Esophagus squamous epithelium (tissue), 4 donors: ENCODE measurements around the gene KCNJ12.

ENCODE experiments used
- CTCF ChIP-seq, 6 experiments: fragments of 450-650 bp in 4 of 6; fragments of 200-600 bp in 2 of 6; sonication (generic) in 2 of 6; IDR thresholded peaks; one replicate each; pipeline ENCODE4 v1.5.1; 2016 to 2019; ENCODE audit warnings: antibody characterized with exemption in 6 of 6, mild to moderate bottlenecking in 4 of 6, moderate library complexity in 4 of 6
- POLR2A ChIP-seq, 4 donors: fragments of 450-650 bp; IDR thresholded peaks; one replicate each; pipeline ENCODE4 v1.6.1; 2017; ENCODE audit warnings: antibody characterized with exemption in 4 of 4, mild to moderate bottlenecking in 4 of 4, moderate library complexity in 3 of 4

- no peak for TF ChIP-seq CTCF (IDR thresholded peaks at IDR 0.05)
- TF ChIP-seq POLR2A (IDR thresholded peaks at IDR 0.05) = no peak
Observed at GRCh38 chr17:21372256-21372954, 3.8 kb upstream of the KCNJ12 start.
